HG03280 (cell line): ENCODE results near the gene CARHSP1.
"Not testable (repeated sequence)": the region's sequence is repeated elsewhere in the genome, so short reads cannot be mapped to it uniquely, and the experiment has no call there.

ENCODE experiments used
- ATAC-seq: cut with Tn5 transposase; IDR thresholded peaks from one replicate; pipeline ENCODE4 v1.9.1; 2021; ENCODE audit warnings: mild to moderate bottlenecking, moderate library complexity; ENCODE audit not compliant: unreplicated experiment

Gene CARHSP1

DNA sequence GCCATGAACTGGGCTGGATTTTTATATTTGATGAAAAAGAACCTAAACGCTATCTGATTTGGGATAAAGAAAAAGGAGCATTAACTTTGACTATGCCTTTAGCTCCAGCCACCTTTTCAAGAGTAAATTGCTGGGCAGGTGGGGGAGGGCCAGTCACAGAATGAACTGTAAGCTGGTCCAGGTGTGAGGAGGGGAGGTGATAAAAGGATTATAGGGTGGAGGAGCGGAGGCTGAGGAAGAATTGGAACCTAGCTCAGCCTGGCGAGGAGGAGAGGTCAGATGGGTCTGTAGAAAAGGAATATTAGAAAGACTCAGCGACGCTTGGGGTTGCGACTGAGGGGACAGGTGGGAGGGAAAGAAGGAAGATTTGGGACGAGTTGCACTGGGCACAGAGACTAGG is 32.0 kb downstream of the CARHSP1 start:
- ATAC-seq: not testable (repeated sequence)

- no peak for ATAC-seq
Measured at GRCh38 chr16:8832717-8833105, 36.1 kb downstream of the CARHSP1 start.

DNA sequence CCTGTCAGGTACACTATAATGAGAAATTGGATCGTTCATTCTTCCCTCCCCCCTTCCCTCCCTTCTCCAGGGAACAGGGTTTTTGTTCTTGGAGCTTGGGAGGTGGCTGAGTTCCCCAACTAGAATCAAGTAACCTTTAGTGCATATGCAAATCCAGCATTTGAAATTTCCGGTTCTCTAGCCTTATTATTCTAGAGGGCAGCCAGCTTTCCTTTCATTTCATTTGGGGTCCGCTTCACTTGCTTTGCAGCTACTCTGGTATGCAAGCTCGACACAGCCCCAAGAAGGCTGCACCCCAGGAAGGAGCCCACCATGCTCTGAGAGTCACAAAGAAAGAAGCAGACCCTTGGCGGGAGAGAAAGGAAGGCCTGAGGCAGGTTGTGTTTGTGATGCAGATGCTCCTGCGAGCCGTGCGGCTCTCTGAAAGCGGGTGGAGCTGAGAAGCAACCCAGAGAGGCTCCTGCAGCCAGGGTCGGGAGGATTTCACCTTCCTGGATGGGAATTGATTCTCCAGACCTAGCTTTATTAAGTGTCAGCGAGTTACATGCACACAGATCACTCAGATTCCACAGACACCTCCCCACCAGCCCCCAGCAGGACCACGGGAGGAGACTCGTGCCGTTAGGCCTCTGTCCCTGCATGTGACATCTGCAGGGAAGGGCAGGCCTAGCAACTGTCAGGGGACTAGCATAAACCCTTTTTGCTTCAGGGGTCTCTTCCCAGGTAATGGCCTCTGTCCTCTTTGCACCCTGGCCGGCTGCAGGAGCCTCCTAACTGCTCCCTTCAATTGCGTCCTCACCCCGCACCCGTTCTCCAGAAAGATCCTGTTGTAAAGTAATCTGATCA is 36.7 kb downstream of the CARHSP1 start:
- no peak for ATAC-seq

DNA sequence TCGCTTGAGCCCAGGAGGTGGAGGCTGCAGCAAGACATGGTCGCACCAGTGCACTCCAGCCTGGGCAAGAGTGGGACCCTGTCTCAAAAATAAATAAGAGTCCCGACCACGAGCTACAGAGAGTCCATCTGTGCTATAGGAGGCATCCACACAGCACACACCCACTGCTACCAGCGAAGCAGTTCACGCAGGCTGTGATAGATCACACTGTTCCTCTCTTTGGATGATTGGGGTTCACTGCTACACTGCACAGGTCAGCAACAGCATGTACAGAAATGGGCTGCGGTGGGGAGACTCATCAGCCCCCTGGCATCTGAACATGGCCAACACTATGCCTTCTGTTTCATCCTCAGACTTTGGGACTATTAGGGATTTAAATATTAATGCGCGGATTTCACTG is 37.4 kb downstream of the CARHSP1 start:
- no peak for ATAC-seq

DNA sequence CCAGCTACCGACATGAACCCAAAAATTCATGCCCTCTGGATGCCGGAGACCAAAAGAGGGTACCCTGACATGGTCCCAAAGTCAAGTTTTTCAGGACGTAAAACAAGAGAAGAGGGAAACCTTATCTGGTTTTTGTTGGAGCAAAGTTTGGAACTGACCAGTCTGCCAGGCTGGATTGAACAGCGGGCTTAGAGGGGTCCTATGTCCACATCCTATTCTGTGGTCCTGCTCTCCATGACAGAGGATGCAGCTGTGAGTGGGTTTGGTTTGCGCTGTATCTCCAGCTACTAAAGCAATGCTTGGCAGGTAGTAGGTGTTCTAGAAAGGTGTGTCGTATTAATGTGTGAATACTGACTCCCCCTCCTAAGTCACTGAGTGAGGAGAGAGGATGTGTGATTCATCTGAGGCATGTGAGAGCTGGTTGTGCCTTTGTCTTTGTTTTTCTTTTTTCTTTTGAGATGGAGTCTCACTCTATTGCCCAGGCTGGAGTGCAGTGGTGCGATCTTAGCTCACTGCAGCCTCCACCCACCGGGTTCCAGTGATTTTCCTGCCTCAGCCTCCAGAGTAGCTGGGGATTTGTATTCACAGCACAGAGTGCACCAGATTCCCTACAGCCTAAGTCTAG is 40.2 kb downstream of the CARHSP1 start:
- no peak for ATAC-seq

- no peak for ATAC-seq
Measured at GRCh38 chr16:8826278-8826879, 42.4 kb downstream of the CARHSP1 start.

DNA sequence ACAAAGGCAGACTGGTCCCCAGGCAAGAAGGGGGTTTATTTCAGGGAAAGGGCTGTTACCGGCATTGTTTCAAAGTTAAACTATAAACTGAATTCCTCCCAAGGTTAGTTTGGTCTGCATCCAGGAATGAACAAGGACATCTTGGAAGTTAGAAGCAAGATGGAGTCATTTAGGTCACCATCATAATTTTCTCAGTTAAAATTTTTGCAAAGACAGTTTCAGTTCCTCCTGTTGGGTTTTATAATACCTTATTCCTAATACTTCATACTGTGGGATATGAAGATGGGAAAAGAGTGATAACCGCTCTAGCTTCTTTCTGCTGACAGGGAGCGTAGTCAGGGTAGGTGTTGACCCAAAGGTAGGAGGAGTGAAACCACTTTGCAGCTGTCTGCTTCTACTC is 46.4 kb downstream of the CARHSP1 start:
- no peak for ATAC-seq

- ATAC-seq: no peak
Measured at GRCh38 chr16:8819411-8820034, 49.3 kb downstream of the CARHSP1 start.

DNA sequence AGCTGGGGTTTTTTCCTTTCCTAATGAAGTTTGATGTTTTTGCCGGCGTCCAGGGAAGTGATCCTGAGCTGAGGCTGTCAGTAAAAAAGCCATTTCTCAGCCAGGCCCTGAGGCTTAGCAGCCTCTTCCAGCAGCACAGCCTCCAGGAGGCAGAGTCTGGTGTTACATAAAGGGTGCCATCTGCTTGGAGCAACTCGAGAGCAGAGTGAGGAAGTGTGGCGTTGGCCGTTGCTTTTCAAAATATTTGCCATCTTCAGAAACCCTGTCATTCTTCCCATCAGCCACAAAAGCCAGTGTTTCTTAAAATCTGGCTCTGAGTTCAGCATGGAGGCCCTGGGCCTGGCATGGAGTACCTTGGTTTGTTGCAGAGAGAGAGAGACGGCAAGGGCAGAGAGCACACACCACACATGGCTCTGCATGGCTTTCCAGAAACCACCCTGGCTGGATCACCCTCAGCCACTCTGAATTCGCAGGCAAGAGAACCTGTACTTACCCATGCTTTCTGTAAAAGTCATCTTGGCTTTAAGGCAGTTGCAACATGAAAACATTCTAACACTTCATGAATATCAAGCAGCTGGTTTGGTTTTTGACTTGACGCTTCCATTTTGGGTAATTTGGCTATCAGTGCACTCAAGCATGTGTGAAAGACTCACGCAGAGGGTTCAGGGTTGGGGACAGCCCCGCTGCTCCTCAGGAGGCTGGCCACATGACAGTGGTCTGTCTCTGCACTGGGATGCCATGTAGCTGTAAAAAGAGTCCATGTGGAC is 50.1 kb downstream of the CARHSP1 start:
- peak; percentile 64 for ATAC-seq

DNA sequence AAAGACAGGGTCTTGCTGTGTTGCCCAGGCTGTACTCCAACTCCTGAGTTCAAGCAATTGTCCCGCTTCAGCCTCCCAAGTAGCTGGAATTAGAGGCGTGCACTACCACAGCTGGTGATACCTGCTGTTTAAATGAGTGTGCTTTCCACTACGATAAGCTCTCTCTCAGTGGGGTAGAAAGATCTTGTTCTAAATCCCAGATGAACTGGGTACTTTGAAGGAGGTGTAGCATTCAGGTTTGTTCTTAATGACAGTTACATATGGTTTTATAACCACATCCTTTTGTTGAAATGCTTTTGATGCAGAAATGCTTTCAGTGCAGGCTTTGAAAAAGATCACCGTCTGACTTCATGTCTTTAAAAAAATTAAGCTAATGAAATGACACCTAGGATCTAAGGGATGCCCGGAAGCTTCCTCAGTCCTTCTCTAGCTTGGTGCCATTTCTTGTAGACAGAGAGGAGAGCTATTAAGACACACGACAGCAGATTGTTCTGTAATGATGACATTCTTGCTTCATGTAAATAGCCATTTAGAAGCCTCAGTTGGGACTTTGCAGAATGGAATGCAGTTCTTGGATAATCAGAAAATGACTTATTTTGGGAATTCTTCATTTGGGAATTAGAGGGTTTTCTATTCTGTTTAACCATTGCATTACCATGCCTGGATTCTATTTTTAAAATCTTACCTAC is 51.7 kb downstream of the CARHSP1 start:
- ATAC-seq: no peak

GRCh38 chr16:8814095-8814806 is 54.6 kb downstream of the CARHSP1 start:
- no peak for ATAC-seq

- no peak for ATAC-seq
Measured at GRCh38 chr16:8812162-8812843, 56.5 kb downstream of the CARHSP1 start.

DNA sequence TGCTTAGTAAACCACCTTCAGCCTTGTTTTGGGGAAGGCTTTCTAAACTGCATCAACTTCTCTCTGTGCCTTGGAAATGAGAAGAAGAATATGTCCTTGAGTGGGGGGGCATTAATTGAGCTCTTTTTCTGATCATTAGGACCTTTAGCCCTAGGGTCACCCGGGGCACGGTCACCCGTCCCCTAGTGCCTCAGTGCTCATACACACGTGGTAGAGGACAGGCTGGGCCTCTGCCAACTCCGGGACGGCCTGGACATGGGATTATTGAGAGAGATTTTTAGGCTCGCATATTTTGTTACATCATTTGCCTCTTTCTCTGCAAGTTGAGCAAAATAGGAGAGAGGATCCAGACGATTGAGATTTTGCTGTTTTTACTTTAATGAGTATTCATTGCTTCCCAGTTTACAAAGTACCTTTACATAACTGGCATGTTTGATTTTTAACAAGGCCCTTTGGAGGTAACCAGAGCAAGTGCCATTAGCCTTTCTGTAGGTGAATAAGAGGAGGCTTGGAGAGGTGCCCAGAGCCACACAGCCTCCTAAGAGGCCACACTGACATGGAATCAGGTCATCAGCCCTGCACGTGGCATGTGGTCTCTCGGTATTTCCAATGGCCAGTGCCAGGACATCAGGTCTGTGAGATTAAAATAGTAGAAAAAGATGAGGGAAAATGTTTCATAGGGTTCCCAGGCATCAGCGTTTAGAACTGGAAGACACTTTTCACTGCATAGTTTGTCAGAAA is 60.0 kb downstream of the CARHSP1 start:
- ATAC-seq: no peak

GRCh38 chr16:8808009-8808408 is 60.8 kb downstream of the CARHSP1 start:
- ATAC-seq: no peak

- no peak for ATAC-seq
Measured at GRCh38 chr16:8807189-8807588, 61.6 kb downstream of the CARHSP1 start.

DNA sequence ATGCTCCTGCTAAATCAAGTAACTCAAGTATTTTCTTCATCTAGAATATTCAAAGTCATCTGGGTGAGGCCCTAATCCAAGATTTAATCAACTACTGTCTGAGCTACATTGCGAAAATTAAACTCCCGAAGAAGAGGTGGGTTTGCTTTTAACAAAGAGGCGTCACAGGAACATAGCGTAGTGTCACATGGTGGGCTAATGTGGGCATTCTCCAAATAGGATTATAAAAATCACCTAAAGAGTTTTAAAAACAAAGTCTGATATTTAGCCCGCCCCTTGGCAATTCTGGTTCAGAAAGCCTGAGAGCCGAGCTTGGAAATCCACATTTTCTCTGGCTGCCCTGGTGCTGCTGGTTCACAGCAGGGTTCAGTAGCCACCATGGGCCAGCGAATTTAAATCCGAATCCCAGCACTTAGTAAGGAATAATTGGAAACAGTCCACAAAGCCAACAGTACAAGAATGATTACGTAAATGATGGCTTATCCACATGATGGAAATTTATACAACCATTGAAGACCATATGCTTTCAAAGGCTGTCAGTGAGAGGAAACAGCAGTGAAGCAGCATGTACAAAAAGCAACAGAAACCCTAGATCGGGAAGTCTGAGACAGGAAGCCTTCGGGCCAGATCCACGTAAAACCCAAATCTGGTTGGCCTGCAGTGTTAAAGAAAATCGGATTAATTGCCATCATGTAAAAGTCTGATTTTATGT is 62.4 kb downstream of the CARHSP1 start:
- ATAC-seq: no peak

DNA sequence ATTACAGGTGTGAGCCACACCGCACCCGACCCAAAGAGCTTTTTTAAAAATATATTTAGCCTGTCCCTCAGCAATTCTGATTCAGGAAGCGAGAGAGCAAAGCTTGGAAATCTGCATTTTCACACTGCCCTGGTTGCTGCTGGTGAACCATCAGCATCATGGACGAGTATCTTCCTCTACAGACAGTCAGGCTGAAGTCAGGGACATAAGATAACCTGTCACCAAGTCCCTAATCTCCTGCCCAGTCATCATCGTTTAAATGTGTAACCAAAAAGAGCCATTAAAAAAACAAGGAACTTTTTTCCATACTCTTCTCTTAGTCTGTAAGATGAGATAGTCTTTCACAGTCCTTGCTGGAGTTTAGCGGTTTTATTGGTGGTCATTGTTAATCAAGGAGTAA is 64.5 kb downstream of the CARHSP1 start:
- no peak for ATAC-seq

DNA sequence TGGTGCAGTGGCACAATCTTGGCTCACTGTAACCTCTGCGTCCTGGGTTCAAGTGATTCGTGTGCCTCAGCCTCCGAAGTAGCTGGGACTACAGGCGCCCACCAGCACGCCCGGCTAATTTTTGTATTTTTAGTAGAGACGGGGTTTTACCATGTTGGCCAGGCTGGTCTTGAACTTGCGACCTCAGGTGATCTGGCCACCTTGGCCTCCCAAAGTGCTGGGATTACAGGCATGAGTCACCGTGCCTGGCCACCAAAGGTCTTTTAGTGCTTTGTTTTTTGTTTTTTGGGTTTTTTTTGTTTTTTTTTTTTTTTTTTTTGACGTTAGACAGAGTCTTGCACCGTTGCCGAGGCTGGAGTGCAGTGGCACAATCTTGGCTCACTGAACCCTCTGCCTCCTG is 65.1 kb downstream of the CARHSP1 start:
- ATAC-seq: not testable (repeated sequence)
